ENCODE measurements around the gene ZNF592. TPM values are rescaled to one million over a fixed set of nuclear protein-coding genes. Genes with fewer than 3 reads are reported as not detected.

Gene ZNF592
- total and polyA plus RNA-seq, 9 of the 15 experiments (the other 6 are each of a cell fraction or from before 2014, with no cell fraction given): 0.88 to 23.8 (median 7.4) TPM

DNA sequence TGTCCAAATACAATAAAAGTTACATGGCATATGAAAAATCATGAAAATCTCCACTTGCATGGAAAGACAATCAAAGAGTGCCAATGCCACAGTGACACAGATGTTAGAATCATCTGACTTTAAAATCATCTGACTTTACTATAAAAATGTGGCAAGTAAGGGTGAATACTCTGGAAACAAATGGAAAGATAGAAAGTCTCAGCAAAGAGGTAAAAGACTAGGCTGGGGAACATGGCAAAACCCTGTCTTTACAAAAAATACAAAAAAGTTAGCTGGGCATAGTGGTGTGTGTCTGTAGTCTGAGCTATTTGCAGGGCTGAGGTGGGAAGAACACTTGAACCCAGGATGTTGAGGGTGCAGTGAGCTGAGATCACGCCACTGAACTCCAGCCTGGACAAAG is 97.9 kb downstream of the ZNF592 start:
- ChIA-PET CTCF (ENCODE audit: low intra/inter-chr PET ratio) (no interaction called here), POLR2A (no interaction called here)
- H3K27me3 ChIP-seq (ENCODE audit: control insufficient read depth in 2 of 2, insufficient read depth in 2 of 2, low read length in 2 of 2): peaks cover 0 to 8% of the 10 kb centered on the region in 2 experiments; a peak in 3 of 5 replicates
- in situ Hi-C loops (cut with MboI) (no loop called here), intact Hi-C loops (cut with micrococcal nuclease) (loop anchor here (5.0 kb wide), 1 partner anchor 81 kb away; no protein-coding TSS in a partner anchor)
- H4K20me1 ChIP-seq (replicated peaks; ENCODE audit: control insufficient read depth, insufficient read depth, low read length): no peaks in the 10 kb centered on the region
- no peaks in the 10 kb centered on the region for H3K36me3 ChIP-seq (ENCODE audit: control insufficient read depth, insufficient read depth, low read length)
- no peaks in the 10 kb centered on the region for H3K79me2 ChIP-seq (ENCODE audit: control insufficient read depth, insufficient read depth, low read length)
- WGBS (ENCODE audit: insufficient coverage, low coverage, missing lambda C conversion rate): 71% methylated on average over 1 of the region's 1 CpG
- no peaks in the 10 kb centered on the region; a peak in 1 of 5 replicates for H3K4me1 ChIP-seq (replicated peaks in 1 of 2; ENCODE audit: control insufficient read depth in 2 of 2, insufficient read depth in 2 of 2, low read length in 2 of 2)
- no peak overlapping the region for H3K9ac ChIP-seq (ENCODE audit: insufficient read depth in 1 of 2, low read depth in 2 of 2, low read length in 2 of 2)
- no peak for FAIRE-seq
- no TSS peak for BruUV-seq (replicated peaks)
- no peak overlapping the region for H3K4me3 ChIP-seq
- no peak for ATAC-seq
- no peak overlapping the region for H3K27ac ChIP-seq (ENCODE audit: extremely low read depth, low read depth, low read length)
- H2AFZ ChIP-seq (ENCODE audit: low read depth, low read length): no peak overlapping the region
- TF ChIP-seq CHCHD3 (CRISPR knock-in tag; IDR thresholded peaks at IDR 0.05) (no peak), TAL1 (IDR thresholded peaks at IDR 0.05) (no peak), ZNF184 (CRISPR knock-in tag; IDR thresholded peaks at IDR 0.05) (peak; percentile 78; the same call in 1 of the 2 replicates), TEAD4 (IDR thresholded peaks at IDR 0.05; ENCODE audit: low read length) (no peak), TEAD4 (CRISPR knock-in tag; IDR thresholded peaks at IDR 0.05; ENCODE audit: borderline replicate concordance) (no peak), ETV5 (CRISPR knock-in tag; IDR thresholded peaks at IDR 0.05; ENCODE audit: low read depth) (no peak)
- H3K9me1 ChIP-seq (ENCODE audit: control insufficient read depth, insufficient read depth, low read length): no peaks in the 10 kb centered on the region
- peaks cover 8% of the 10 kb centered on the region for H3K9me3 ChIP-seq (replicated peaks; ENCODE audit: control insufficient read depth, insufficient read depth, low read depth, low read length)
- no peak overlapping the region for H3K4me2 ChIP-seq (ENCODE audit: insufficient read depth, low read length)
- DNase-seq (ENCODE audit: extremely low read depth in 1 of 4, low spot score in 3 of 4): no peak

DNA sequence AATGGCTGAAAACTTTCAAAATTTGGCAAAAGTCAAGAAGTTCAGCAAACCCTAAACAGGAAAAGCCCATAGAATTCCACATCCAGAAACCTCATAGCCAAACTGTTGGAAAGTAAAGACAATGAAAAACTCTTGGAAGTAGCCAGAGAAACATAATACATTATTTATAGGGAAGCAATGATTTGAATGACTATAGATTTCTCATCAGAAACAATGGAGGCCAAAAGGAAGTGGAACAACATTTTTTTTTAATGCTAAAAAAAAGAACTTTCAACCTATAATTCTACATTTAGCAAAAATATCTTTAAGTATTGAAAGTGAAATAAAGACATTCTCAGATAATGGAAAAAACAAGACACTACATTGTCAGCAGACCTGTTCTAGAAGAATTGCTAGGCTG is 99.0 kb downstream of the ZNF592 start:
- intact Hi-C loops (cut with micrococcal nuclease) (loop anchor here (5.0 kb wide), 1 partner anchor 80 kb away; no protein-coding TSS in a partner anchor), in situ Hi-C loops (cut with MboI) (no loop called here)
- Histone ChIP-seq H3K9me3 (replicated peaks; ENCODE audit: control insufficient read depth, insufficient read depth, low read depth, low read length) (peaks cover 8% of the 10 kb centered on the region), H2AFZ (ENCODE audit: low read depth, low read length) (no peak overlapping the region), H3K4me3 (no peak overlapping the region), H3K4me1 (replicated peaks in 1 of 2; ENCODE audit: control insufficient read depth in 2 of 2, insufficient read depth in 2 of 2, low read length in 2 of 2) (no peaks in the 10 kb centered on the region; a peak in 1 of 5 replicates), H3K27me3 (ENCODE audit: control insufficient read depth in 2 of 2, insufficient read depth in 2 of 2, low read length in 2 of 2) (peaks cover 0 to 6% of the 10 kb centered on the region in 2 experiments; a peak in 3 of 5 replicates), H3K27ac (ENCODE audit: extremely low read depth, low read depth, low read length) (no peak overlapping the region), H3K9me1 (ENCODE audit: control insufficient read depth, insufficient read depth, low read length) (no peaks in the 10 kb centered on the region), H3K79me2 (ENCODE audit: control insufficient read depth, insufficient read depth, low read length) (no peaks in the 10 kb centered on the region), H4K20me1 (replicated peaks; ENCODE audit: control insufficient read depth, insufficient read depth, low read length) (no peaks in the 10 kb centered on the region), H3K4me2 (ENCODE audit: insufficient read depth, low read length) (no peak overlapping the region), H3K36me3 (ENCODE audit: control insufficient read depth, insufficient read depth, low read length) (no peaks in the 10 kb centered on the region), H3K9ac (ENCODE audit: insufficient read depth in 1 of 2, low read depth in 2 of 2, low read length in 2 of 2) (no peak overlapping the region)
- no TSS peak for BruUV-seq (replicated peaks)
- DNase-seq (ENCODE audit: extremely low read depth in 1 of 4, low spot score in 3 of 4): no peak
- ChIA-PET CTCF (ENCODE audit: low intra/inter-chr PET ratio) (no interaction called here), POLR2A (no interaction called here)
- no peak for ATAC-seq
- FAIRE-seq: no peak
- TF ChIP-seq TAF15 (IDR thresholded peaks at IDR 0.05; ENCODE audit: low read depth, low read length) (no peak), NFXL1 (CRISPR knock-in tag; IDR thresholded peaks at IDR 0.05) (no peak), NR2C2 (CRISPR knock-in tag; IDR thresholded peaks at IDR 0.05) (no peak), NR2C2 (tag; IDR thresholded peaks at IDR 0.05) (no peak), ZNF224 (CRISPR knock-in tag; IDR thresholded peaks at IDR 0.05) (no peak), BRD4 (IDR thresholded peaks at IDR 0.05) (no peak), ZNF175 (CRISPR knock-in tag; IDR thresholded peaks at IDR 0.05; ENCODE audit: low read depth) (no peak), MEIS2 (IDR thresholded peaks at IDR 0.05; ENCODE audit: partially characterized antibody) (no peak), MTA1 (IDR thresholded peaks at IDR 0.05; ENCODE audit: borderline replicate concordance) (no peak), EHMT2 (IDR thresholded peaks at IDR 0.05) (no peak), NR1H2 (CRISPR knock-in tag; IDR thresholded peaks at IDR 0.05) (no peak), TEAD4 (IDR thresholded peaks at IDR 0.05; ENCODE audit: low read length) (no peak), TEAD4 (CRISPR knock-in tag; IDR thresholded peaks at IDR 0.05; ENCODE audit: borderline replicate concordance) (no peak)
- TF ChIP-seq, protein P1, sequence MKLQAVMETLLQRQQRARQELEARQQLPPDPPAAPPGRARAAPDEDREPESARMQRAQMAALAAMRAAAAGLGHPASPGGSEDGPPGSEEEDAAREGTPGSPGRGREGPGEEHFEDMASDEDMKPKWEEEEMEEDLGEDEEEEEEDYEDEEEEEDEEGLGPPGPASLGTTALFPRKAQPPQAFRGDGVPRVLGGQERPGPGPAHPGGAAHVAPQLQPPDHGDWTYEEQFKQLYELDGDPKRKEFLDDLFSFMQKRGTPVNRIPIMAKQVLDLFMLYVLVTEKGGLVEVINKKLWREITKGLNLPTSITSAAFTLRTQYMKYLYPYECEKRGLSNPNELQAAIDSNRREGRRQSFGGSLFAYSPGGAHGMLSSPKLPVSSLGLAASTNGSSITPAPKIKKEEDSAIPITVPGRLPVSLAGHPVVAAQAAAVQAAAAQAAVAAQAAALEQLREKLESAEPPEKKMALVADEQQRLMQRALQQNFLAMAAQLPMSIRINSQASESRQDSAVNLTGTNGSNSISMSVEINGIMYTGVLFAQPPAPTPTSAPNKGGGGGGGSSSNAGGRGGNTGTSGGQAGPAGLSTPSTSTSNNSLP (IDR thresholded peaks at IDR 0.05; ENCODE audit: borderline replicate concordance, low read depth, low read length): 0 out of 2 replicates have a peak, but pooled peaks have one; percentile 24

Data from K562 (cell line).